GM20431 (cell line): ENCODE results near the gene UBAC2.
"Not testable (repeated sequence)": the region's sequence is repeated elsewhere in the genome, so short reads cannot be mapped to it uniquely, and the experiment has no call there.

Experiments
- in situ Hi-C: fragments of 300-500 bp; cut with MseI, MboI; formaldehyde crosslinking; loops from one replicate; pipeline ENCODE4 v1.15.0; 2020; ENCODE audit warnings: low sequenced_read_pairs; ENCODE audit not compliant: unreplicated experiment

Gene UBAC2

DNA sequence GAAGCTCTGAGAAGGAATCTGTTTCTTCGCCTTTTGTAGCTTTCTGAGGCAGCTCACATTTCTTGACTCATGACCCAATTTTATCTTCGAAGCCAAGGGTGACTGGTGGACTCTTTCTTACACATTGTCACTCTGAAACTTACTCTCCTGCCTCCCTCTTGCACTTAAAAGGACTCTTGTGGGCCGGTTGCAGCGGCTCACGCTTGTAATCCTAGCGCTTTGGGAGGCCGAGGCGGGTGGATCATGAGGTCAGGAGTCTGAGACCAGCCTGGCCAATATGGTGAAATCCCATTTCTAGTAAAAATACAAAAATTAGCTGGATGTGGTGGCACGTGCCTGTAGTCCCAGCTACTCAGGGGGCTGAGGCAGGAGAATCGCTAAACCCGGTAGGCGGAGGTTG lies 29.9 kb downstream of the UBAC2 start:
- in situ Hi-C loops: not testable (repeated sequence)

- in situ Hi-C loops: no loop called here
These were observed 30.3 kb downstream of the UBAC2 start for GRCh38 chr13:99230991-99231390.

DNA sequence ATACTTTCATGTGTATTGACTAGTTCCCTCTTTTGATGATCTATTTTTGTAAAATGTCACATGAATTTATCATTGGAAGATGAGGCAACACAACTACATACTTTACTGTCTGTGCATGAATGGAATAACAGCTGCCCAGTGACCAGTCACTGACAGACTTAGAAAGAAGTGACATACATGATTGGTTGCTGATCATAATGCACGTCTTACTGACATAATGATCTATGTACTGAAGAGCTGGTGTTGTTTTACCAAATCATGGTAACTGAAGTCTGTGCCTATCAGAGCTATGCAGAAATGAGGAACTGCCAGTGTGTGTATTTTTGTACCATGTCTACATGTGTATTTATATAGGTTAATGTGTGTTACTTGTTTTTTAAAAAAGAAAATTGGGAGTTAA lies 31.1 kb downstream of the UBAC2 start:
- in situ Hi-C loops: no loop called here

DNA sequence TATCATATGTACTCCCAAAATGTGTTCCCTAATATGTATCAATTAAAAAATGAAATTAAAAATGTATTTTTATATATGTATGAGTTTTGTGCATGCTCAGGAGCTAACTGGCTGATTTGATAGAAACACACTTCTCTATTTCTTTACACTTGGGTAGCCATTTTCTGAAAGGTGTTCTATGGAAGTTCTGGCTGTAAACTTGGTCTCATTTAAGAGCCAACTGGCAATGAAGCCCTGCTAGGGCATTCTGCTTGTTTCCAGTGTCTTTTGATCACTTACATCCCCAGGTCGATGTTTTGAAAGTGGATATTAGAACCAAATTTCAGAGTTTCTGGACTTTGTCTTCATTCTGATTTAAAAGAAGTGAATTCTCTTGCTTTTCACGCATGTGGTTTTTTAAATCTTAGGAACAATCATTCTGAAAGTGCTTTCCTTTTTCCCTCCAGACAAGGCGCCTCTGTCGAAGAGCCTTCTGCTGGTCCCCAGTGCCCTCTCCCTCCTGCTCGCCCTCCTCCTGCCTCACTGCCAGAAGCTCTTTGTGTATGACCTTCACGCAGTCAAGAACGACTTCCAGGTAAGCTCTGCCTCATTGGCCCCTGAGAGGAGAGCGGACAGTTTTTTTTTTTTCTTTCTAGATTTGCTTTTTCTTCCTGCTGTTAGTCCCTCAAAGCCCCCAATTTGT lies 37.5 kb downstream of the UBAC2 start:
- in situ Hi-C loops: no loop called here

DNA sequence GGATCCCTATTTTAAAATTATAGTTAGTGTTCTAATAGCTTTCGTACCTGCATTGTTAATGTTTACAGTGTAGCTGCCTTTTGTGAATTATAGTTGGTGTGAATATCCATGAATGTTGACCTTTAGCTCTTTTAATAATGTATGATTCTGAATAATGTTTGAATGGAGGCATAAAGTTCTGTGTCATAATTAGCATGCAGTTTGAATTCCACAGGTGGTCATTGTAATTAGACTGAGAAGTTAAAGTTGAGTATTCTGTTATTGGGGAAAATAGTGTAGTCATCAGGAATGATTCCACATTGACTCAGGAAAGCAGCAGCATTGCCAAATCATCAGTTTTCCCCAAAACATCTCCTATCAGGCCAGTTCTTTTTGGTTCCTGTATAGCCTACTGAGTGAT lies 45.4 kb downstream of the UBAC2 start:
- in situ Hi-C loops: no loop called here

GRCh38 chr13:99249178-99249577 lies 48.5 kb downstream of the UBAC2 start:
- in situ Hi-C loops: not testable (repeated sequence)

DNA sequence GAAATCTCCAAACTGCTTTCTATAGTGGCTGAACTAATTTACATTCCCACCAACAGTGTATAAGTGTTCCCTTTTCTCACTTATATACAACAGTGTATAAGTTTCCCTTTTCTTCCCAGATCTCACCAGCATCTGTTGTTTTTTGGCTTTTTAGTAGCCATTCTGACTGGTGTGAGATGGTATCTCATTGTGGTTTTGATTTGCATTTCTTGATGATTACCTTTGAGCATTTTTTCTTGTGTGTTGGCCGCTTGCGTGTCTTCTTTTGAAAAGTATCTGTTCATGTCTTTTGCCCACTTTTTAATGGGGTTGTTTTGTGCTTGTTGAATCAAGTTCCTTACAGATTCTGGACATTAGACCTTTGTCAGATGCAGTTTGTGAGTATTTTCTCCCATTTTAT lies 49.0 kb downstream of the UBAC2 start:
- in situ Hi-C loops: not testable (repeated sequence)

DNA sequence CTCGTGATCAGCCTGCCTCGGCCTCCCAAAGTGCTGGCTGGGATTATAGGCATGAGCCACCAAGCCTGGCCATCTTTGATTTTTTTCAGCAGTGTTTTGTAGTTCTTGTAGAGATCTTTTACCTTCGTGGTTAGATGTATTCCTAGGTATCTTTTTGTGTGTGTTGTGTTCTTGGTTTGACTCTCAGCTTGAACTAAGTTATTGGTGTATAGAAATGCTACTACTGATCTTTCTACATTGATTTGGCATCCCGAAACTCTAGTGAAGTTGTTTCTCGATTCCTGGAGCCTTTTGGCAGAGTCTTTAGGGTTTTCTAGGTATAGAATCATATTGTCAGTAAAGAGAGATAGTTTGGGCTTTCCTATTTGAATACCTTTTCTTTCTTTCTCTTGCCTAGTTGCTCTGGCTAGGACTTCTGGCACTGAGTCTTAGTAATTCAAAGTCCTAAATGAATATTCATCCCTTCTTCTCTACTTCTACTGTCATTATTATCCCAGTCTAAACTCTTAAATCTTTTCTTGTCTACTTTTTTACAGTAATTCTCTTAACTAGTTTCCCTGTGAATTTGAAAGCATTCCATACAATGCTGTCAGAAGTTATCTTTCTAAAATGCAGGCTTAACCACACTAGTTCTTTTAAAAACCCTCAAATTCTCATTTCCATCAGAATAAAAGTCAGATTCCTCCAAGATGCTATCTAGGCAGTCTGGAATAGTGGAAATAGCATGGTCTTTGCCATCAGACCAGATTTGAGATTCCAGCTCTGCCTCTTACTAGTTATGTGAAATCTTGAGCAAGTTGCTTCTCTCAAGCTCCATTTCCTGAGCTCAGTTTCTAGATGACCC lies 50.5 kb downstream of the UBAC2 start:
- in situ Hi-C loops: no loop called here

DNA sequence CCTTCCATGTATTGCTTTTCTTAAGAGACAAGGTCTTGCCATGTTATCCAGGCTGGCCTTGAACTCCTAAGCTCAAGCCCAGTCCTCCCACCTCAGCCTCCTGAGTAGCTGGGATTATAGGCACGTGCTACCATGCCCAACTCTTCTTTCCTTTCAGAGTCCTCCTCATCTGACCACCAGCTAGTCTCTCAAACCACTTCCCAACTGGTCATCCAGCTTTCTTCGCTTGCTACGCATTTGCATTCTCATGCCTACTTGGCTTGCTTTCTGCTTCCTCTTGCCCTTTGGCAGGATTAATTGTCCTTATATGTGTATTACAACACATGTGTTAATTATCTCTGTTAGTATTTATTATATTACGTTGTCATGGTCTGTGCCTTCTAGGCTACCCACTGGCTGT lies 51.3 kb downstream of the UBAC2 start:
- in situ Hi-C loops: no loop called here

- in situ Hi-C loops: no loop called here
These were observed 54.2 kb downstream of the UBAC2 start for GRCh38 chr13:99254830-99255229.

DNA sequence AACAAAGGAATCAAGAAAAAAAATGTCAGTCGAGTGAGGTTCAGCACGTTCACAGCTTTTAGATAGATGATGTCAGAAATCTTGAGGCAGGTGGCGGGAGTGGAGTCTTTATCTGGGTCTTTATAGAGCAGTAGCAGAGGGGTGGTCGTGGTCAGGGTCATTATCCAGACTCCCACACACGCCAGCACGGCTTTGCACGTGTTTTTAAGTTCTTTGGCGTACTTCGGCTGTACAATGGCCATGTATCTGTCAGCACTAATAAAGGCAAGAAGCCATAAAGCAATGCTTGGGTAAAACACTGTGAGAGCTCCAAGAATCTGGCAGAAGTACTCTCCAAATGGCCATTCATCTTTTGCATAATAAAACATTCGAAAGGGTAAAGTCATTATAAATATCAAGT lies 54.6 kb downstream of the UBAC2 start:
- in situ Hi-C loops: no loop called here

GRCh38 chr13:99256283-99256682 lies 55.6 kb downstream of the UBAC2 start:
- in situ Hi-C loops: no loop called here

DNA sequence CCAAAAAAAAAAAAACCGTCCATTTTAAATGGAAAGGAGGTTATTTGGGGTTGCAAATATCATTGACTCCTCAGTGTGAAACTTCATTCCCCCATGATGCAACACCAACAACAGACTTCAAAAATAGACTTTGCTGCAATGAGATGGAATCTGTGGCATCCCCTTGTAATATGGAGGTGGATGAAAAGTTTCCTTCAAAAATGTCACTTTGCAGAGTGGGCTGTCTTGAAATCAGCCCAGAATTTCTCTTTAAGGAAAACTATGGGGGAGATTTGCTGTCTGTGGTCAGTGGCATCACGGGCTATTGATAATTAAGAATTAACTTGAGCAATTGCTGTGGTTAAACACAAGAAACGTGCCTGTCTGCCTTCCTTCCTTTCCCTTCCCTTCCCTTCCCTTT lies 56.1 kb downstream of the UBAC2 start:
- in situ Hi-C loops: no loop called here

GRCh38 chr13:99257291-99257690 lies 56.6 kb downstream of the UBAC2 start:
- in situ Hi-C loops: no loop called here

DNA sequence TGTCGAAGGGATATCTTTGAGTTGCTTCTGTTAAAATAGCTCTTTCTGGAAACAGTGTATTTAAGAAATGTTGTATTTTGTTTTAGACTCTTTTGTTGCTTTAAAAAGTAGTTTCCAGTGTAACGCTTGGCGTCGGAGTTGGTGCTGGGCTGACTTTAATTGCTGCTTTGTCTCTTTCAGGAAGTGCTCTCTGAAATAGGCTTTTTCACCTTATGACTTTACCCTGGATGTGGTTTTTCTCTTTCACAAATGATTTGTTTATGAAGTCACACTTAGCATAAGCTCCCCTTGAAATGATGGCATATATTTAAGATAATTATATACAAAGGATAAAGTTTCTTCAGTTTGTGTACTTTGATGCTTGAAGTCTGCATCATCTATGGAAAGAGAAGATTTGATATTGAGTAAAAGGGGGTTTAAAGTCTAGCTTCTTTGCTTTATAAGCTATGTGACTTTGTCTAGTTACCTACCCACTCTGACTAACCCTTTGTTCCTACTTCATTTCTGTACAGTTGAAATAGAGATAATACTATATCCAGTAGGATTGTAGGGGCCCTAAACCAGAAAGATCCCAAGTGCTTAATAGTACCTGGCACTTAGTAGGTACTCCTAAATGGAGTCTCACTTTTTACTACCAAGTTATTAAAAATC lies 57.7 kb downstream of the UBAC2 start, which contains the start of gene GPR18:
Gene GPR18 (minus strand): TSS at position 170 of the 651 bp plus-strand sequence. CDS start 2,507 bp downstream, outside the sequence.
- in situ Hi-C loops: no loop called here

DNA sequence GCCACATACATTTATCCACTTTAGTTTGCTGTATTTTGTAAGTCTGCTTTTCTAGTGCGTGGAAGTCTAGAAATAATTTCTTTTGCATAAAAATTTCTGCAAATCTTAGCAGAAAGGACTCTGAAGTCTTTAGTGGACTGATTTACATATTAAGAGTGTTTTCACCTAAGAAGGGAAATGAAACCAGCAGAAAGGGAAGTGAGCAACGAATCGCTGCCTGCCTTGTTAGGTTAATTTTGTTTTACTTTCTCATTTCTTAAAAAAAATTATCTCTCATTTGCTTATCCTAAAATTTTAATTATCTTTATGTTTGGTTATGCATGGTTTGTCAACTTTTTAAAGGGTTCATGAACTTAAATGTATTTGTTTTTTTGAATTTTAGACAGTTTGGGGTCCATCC lies 58.3 kb downstream of the UBAC2 start:
- in situ Hi-C loops: no loop called here

GRCh38 chr13:99260216-99260615 lies 59.6 kb downstream of the UBAC2 start:
- in situ Hi-C loops: loop anchor here (10.0 kb wide), 2 partner anchors 65 to 175 kb away; no protein-coding TSS in a partner anchor

GRCh38 chr13:99261059-99261458 lies 60.4 kb downstream of the UBAC2 start:
- in situ Hi-C loops: loop anchor here (10.0 kb wide), 2 partner anchors 66 to 174 kb away; no protein-coding TSS in a partner anchor

GRCh38 chr13:99263126-99263785 lies 62.6 kb downstream of the UBAC2 start:
- in situ Hi-C loops: loop anchor here (10.0 kb wide), 2 partner anchors 68 to 172 kb away; no protein-coding TSS in a partner anchor

- in situ Hi-C loops: loop anchor here (10.0 kb wide), 2 partner anchors 69 to 171 kb away; no protein-coding TSS in a partner anchor
These were observed 63.4 kb downstream of the UBAC2 start for GRCh38 chr13:99264051-99264450.
